Muscle layer of colon (tissue), 2 donors: ENCODE data around the gene CFAP91.

Experiments
- H3K27ac ChIP-seq: one replicate; pipeline ENCODE4 v1.7.0; 2013; ENCODE audit warnings: low read depth, mild to moderate bottlenecking, low read length, moderate library complexity
- H3K27me3 ChIP-seq, 2 donors: one replicate each; pipeline ENCODE4 v1.7.0; 2013; ENCODE audit warnings: low read length in 2 of 2, mild to moderate bottlenecking in 2 of 2; ENCODE audit not compliant: insufficient read depth in 2 of 2, control insufficient read depth in 1 of 2
- H3K36me3 ChIP-seq: one replicate; pipeline ENCODE4 v1.7.0; 2013; ENCODE audit warnings: mild to moderate bottlenecking, low read length; ENCODE audit not compliant: insufficient read depth
- H3K4me1 ChIP-seq: one replicate; pipeline ENCODE4 v1.7.0; 2013; ENCODE audit warnings: mild to moderate bottlenecking, low read length; ENCODE audit not compliant: insufficient read depth
- H3K4me3 ChIP-seq, 2 donors: one replicate each; pipeline ENCODE4 v1.7.0; 2013; ENCODE audit warnings: low read length in 2 of 2, low read depth in 1 of 2, mild to moderate bottlenecking in 1 of 2, moderate library complexity in 1 of 2
- H3K9ac ChIP-seq: one replicate; pipeline ENCODE4 v1.7.0; 2013; ENCODE audit warnings: low read length
- H3K9me3 ChIP-seq: one replicate; pipeline ENCODE4 v1.7.0; 2013; ENCODE audit warnings: mild to moderate bottlenecking, low read length
- donor health status: abdominal sarcoma.
- donor health status: Adenocarcinoma of cecum.

CFAP91 gene

GRCh38 chr3:119702530-119703527 is at the start of gene CFAP91:
Gene CFAP91 (plus strand): TSS chr3:119703022. CDS start chr3:119703099, 77 bp downstream.
- no peak within 1 kb of the TSS for H3K27ac ChIP-seq
- peak within 1 kb of the TSS; percentile 62 for H3K9ac ChIP-seq
- H3K27me3 ChIP-seq: no peaks in the 10 kb centered on the region

GRCh38 chr3:119653876-119654275 is 48.9 kb upstream of the CFAP91 start:
- no peak overlapping the region for H3K9ac ChIP-seq
- no peaks in the 10 kb centered on the region for H3K27me3 ChIP-seq
- H3K4me1 ChIP-seq: peaks cover 38% of the 10 kb centered on the region
- no peaks in the 10 kb centered on the region for H3K9me3 ChIP-seq
- no peak overlapping the region for H3K27ac ChIP-seq
- peaks cover 25% of the 10 kb centered on the region for H3K36me3 ChIP-seq
- no peak overlapping the region for H3K4me3 ChIP-seq

More at GRCh38 chr3:119702530-119703527, at the start of gene CFAP91:
- Histone ChIP-seq H3K9me3 (no peaks in the 10 kb centered on the region), H3K4me1 (peaks cover 13% of the 10 kb centered on the region), H3K4me3 (peak within 1 kb of the TSS; percentile 47 to 81), H3K36me3 (no peaks in the 10 kb centered on the region)

- H3K4me3 ChIP-seq: peak overlapping the region; percentile 35 to 85
- no peaks in the 10 kb centered on the region for H3K9me3 ChIP-seq
- peaks cover 11% of the 10 kb centered on the region for H3K36me3 ChIP-seq
- H3K27me3 ChIP-seq: no peaks in the 10 kb centered on the region
- H3K4me1 ChIP-seq: peaks cover 44% of the 10 kb centered on the region
- peak overlapping the region; percentile 97 for H3K9ac ChIP-seq
- peak overlapping the region; percentile 70 for H3K27ac ChIP-seq
Measured at GRCh38 chr3:119657887-119658702, 44.7 kb upstream of the CFAP91 start.

- Histone ChIP-seq H3K4me3 (peak overlapping the region; percentile 28 to 85), H3K4me1 (peaks cover 48% of the 10 kb centered on the region), H3K27me3 (no peaks in the 10 kb centered on the region), H3K27ac (peak overlapping the region; percentile 70), H3K9me3 (no peaks in the 10 kb centered on the region), H3K9ac (peak overlapping the region; percentile 97), H3K36me3 (peaks cover 6% of the 10 kb centered on the region)
Measured at GRCh38 chr3:119658994-119659393, 43.8 kb upstream of the CFAP91 start.

DNA sequence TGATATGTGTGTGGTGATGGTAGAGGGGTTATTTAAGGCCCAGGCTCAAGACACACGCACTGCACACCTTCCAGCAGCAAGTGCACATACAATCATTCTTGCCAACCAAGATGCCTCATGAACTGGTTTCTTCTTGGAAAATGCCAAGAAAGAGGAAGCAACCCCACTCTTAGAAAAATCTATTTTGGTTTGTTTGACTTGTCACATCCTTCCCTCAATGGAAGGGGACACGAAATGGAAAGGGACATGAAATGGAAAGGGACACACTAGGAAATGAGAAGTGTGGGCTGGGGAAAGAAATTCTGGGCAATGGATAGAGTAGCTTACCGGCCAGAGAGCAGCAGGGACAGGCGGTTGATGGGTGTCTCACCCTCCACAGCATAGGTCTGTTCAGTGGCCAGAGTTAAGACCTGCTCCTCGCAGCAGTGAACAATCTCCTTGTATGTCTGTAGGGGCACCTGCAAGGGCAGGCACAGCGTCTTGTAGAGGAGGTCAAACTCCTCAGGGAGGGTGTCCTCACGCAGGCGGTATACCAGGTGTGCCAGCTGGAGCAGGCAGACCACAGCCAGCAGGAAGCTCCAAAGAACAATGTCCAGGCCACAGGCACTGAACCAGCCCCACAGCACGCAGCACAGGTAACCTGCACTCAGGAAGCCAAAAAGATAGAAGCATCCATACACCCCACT is 43.1 kb upstream of the CFAP91 start:
- no peaks in the 10 kb centered on the region for H3K9me3 ChIP-seq
- H3K27me3 ChIP-seq: no peaks in the 10 kb centered on the region
- peaks cover 51% of the 10 kb centered on the region for H3K4me1 ChIP-seq
- peak overlapping the region; percentile 97 for H3K9ac ChIP-seq
- H3K36me3 ChIP-seq: no peaks in the 10 kb centered on the region
- H3K4me3 ChIP-seq: peak overlapping the region; percentile 28 to 85
- peak overlapping the region; percentile 70 for H3K27ac ChIP-seq

DNA sequence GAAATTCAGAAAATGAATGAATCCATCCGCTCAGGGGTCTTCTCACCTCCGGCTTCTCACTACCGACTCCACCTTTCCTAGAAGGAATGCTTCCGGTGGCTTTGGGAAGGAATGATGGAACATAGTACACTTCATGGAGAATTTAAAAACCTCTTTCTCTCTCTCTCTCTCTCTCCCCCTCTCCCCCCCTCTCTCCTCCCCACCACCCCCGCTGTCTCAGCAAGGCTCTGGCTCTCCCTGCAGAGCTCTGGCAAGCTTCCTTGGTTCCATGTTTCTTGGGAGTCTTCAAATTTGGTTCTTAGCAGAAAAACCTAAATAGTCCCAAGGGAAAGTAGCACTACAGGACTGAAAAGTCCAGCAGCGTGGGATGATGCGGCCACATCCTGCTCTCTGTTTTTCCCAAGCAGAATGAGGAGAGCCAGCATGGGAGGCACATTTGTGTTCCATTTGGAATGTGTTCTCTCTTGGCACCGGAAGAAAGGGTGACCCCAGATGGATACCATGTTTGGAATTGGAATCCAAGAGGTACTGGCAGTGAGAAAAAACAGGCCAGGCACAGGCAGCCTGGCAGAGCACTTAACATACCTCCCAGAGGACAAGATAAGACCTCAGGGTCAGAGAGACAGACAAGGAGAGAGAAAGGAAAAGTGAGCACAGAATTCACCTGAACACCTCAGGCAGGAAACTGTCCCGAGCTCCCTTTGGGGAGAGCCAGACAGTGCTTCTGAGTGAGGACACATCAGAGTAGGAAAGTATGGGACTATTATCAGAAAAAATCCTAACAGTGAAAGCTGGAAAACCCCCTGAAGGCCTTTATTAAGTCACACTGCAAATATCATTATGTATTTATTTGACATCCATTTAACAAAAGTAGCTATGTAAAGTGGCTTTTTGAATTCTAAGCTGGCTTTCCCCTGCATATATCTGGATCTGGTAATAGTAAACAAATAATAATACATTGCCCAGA is 42.1 kb upstream of the CFAP91 start, which contains the start of gene POPDC2:
Gene POPDC2, minus strand, starts transcription at position 116 of the 967 bp plus-strand sequence. CDS start 166 bp downstream, outside the sequence.
- H3K4me1 ChIP-seq: peaks cover 56% of the 10 kb centered on the region
- no peaks in the 10 kb centered on the region for H3K9me3 ChIP-seq
- peak within 1 kb of the TSS; percentile 28 to 85 for H3K4me3 ChIP-seq
- H3K36me3 ChIP-seq: no peaks in the 10 kb centered on the region
- H3K9ac ChIP-seq: peak within 1 kb of the TSS; percentile 97
- no peaks in the 10 kb centered on the region for H3K27me3 ChIP-seq
- H3K27ac ChIP-seq: peak within 1 kb of the TSS; percentile 86

DNA sequence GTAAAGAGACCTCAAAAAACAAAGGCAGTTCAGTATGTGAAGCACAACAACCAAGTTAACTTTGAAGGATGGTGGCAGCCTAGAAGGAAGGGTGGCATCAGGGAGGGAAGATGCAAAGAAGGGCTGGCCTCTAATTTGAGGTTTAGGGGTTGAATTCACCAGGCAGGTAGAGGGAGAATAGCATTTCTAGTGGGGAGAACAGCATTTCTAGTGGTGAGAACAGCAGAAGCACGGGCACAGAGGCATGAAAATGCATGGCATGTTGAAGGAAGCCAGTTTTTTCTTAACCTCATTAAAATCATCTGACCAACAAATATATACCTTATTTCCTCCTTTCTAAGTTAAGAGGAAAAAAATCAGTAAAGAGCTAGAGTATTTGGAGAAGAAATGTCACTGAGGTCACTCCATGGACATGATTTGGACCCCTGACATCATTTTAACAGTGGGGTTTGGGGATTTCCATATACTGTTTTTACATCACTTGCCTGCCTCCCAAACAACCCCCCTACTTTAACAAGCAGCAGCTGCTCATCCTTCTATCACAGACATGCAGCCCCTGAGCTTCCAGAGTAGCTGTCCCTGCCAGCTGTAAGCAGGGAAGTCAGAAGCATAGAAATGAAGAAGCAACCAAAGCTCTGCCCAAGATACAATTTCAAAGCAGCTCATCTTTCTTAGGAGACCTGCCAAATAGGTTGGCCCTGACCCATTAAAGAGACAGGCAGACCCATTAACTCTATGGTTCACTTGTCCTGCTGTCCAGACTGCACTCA is 40.0 kb upstream of the CFAP91 start:
- Histone ChIP-seq H3K27me3 (no peaks in the 10 kb centered on the region), H3K9ac (peak overlapping the region; percentile 15), H3K27ac (peak overlapping the region; percentile 36), H3K4me3 (peak overlapping the region in 1 of 2 donors; percentile 26), H3K9me3 (no peaks in the 10 kb centered on the region), H3K36me3 (no peaks in the 10 kb centered on the region), H3K4me1 (peaks cover 51% of the 10 kb centered on the region)

DNA sequence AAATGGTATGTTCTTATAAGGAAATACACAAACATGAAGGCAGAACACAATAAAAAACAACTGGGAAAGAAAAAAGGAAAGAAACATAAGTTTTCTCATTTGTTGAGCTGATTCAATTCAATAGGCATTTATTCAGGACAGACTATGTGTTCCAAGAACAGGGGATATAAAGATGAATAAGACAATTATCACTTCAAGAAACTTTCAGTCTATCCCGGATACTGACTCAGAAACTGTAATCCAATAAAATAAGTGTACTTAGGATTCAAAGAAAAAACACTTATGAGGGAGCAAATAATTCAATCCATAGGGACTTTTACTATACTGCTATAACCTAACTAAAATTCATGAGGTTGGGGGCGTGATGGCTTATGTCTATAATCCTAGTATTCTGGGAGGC is 38.9 kb upstream of the CFAP91 start:
- H3K9me3 ChIP-seq: no peaks in the 10 kb centered on the region
- peak overlapping the region; percentile 36 for H3K27ac ChIP-seq
- peak overlapping the region; percentile 11 for H3K9ac ChIP-seq
- no peaks in the 10 kb centered on the region for H3K27me3 ChIP-seq
- H3K36me3 ChIP-seq: no peaks in the 10 kb centered on the region
- H3K4me3 ChIP-seq: no peak overlapping the region
- peaks cover 51% of the 10 kb centered on the region for H3K4me1 ChIP-seq

DNA sequence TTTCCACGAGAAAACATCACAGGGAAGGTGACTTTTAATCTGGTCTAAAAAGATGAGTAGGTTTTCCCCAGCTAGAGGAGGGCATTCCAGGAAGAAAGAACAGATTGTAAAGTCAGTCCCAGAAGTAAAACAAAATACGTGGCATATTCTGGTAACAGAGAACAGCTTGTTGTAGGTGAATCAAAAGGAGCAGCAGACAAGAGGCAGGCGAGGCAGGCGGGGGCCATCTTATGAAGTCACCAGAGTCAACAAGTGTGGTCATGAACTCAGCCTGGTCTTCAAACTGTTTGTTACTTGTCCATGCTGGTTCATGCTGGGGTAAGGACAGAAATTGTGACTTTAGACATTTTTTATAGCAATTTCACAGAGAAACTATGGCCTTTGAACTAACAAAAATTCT is 38.5 kb upstream of the CFAP91 start:
- H3K9me3 ChIP-seq: no peaks in the 10 kb centered on the region
- no peaks in the 10 kb centered on the region for H3K27me3 ChIP-seq
- H3K36me3 ChIP-seq: no peaks in the 10 kb centered on the region
- peaks cover 51% of the 10 kb centered on the region for H3K4me1 ChIP-seq
- H3K27ac ChIP-seq: peak overlapping the region; percentile 36
- H3K4me3 ChIP-seq: no peak overlapping the region
- H3K9ac ChIP-seq: peak overlapping the region; percentile 11
